GM06990 (cell line): ENCODE results near the gene ABHD11.

ENCODE experiments used
- DNase-seq: peaks from one replicate; pipeline ENCODE4 v3.0.0-alpha.2; 2011; ENCODE audit not compliant: insufficient read length; ENCODE audit errors: extremely low read depth
- H3K27me3 ChIP-seq: replicated peaks from 2 replicates; pipeline ENCODE4 v1.6.0; 2011; ENCODE audit warnings: low read length; ENCODE audit not compliant: control insufficient read depth, insufficient read depth
- H3K36me3 ChIP-seq: 2 replicates; pipeline ENCODE4 v1.5.1; 2011; ENCODE audit warnings: low read length; ENCODE audit not compliant: control insufficient read depth, insufficient read depth
- H3K4me3 ChIP-seq: replicated peaks from 2 replicates; pipeline ENCODE4 v1.5.1; 2011; ENCODE audit warnings: low read depth, mild to moderate bottlenecking, control low read depth, low read length
- TF ChIP-seq, protein P1 (sequence below): IDR thresholded peaks from 2 replicates; pipeline ENCODE4 v1.5.1; 2011; ENCODE audit warnings: low read length, control low read depth, mild to moderate bottlenecking, inconsistent platforms; ENCODE audit not compliant: insufficient read depth, poor library complexity, severe bottlenecking

The ABHD11 gene

DNA sequence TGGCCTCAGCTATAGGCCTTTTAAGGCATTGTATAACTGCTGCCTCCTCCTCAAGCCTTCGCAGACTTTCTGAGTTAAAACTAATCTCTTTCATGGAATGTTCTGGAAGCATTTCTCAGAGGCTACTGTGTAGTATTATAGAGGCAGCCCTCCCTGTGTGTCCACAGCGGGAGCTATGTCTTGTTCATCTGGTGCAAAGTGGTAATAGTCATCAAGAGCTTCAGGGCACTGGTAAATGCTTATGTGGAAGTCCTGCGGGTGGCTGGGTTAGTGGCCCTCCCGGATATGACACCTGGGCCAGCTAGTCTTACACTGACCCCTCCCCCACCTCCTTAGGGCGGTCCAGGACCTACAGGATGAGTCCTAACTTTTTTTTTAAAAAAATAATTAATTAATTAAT lies 2.2 kb upstream of the ABHD11 start:
- H3K27me3 ChIP-seq: no peaks in the 10 kb centered on the region
- no peak for DNase-seq
- TF ChIP-seq, protein P1, sequence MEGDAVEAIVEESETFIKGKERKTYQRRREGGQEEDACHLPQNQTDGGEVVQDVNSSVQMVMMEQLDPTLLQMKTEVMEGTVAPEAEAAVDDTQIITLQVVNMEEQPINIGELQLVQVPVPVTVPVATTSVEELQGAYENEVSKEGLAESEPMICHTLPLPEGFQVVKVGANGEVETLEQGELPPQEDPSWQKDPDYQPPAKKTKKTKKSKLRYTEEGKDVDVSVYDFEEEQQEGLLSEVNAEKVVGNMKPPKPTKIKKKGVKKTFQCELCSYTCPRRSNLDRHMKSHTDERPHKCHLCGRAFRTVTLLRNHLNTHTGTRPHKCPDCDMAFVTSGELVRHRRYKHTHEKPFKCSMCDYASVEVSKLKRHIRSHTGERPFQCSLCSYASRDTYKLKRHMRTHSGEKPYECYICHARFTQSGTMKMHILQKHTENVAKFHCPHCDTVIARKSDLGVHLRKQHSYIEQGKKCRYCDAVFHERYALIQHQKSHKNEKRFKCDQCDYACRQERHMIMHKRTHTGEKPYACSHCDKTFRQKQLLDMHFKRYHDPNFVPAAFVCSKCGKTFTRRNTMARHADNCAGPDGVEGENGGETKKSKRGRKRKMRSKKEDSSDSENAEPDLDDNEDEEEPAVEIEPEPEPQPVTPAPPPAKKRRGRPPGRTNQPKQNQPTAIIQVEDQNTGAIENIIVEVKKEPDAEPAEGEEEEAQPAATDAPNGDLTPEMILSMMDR: no peak
- no peak overlapping the region for H3K4me3 ChIP-seq
- peaks cover 7% of the 10 kb centered on the region for H3K36me3 ChIP-seq

DNA sequence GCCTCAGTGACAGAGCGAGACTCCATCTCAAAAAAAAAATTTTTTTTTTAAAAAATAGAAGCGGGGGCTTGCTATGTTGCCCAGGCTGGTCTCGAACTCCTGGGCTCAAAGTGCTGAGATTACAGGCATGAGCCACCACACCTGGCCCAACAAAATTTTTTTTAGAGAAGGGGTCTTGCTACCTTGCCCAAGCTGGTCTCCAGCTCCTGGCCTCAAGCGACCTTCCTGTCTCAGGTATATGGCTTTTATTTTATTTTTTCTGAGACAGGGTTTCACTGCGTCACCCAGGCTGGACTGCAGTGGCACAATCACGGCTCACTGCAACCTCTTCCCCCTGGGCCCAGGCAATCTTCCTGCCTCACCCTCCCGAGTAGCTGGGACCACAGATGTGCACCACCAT lies 1.6 kb upstream of the ABHD11 start:
- TF ChIP-seq, protein P1: no peak
- H3K4me3 ChIP-seq: no peak overlapping the region
- DNase-seq: no peak

DNA sequence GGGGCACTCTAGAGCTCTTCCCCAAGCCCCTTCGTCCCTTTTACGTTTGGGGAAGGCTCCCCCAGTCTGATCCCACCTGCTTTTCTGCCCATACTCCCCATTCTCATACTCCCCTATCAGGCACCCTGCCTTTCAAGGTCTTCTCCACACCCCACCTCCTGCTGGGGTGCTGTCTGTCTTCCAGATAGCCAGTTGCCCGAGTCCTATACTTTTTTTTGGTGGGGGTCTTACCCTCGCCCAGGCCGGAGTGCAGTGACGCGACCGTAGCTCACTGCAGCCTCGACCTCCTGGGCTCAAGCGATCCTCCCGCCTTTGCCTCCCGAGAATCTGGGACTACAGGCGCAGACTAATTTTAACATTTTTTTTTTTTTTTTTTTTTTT lies 775 bp upstream of the ABHD11 start:
- DNase-seq: no peak
- Histone ChIP-seq H3K4me3 (peak overlapping the region; percentile 83), H3K36me3 (peaks cover 7% of the 10 kb centered on the region), H3K27me3 (no peaks in the 10 kb centered on the region)
- TF ChIP-seq, protein P1: no peak

More for the DNA sequence above, 1.6 kb upstream of the ABHD11 start:
- Histone ChIP-seq H3K36me3 (peaks cover 7% of the 10 kb centered on the region), H3K27me3 (no peaks in the 10 kb centered on the region)

DNA sequence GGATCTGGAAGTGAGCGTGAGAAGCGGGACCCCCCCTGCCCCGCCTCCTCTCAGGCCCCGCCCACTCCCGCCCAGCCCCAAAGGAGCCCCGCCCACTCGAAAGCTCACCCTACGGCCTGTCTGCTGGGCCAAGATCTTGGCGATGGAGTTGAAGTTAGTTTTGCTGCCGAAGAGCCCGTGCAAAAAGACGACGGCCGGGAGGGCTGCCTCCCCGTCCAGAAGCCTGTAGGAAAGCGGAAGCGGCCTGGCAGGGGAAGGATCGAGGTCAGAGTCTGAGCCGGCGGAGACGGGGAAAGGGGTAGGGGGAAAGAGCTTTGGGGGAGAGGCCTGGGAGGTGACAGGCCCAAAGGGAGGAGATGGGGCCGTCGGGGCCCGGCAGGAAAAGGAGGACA lies 386 bp downstream of the ABHD11 start:
- peak; percentile 75 for DNase-seq
- Histone ChIP-seq H3K27me3 (no peaks in the 10 kb centered on the region), H3K4me3 (peak overlapping the region; percentile 83), H3K36me3 (peaks cover 7% of the 10 kb centered on the region)
- TF ChIP-seq, protein P1: no peak

DNA sequence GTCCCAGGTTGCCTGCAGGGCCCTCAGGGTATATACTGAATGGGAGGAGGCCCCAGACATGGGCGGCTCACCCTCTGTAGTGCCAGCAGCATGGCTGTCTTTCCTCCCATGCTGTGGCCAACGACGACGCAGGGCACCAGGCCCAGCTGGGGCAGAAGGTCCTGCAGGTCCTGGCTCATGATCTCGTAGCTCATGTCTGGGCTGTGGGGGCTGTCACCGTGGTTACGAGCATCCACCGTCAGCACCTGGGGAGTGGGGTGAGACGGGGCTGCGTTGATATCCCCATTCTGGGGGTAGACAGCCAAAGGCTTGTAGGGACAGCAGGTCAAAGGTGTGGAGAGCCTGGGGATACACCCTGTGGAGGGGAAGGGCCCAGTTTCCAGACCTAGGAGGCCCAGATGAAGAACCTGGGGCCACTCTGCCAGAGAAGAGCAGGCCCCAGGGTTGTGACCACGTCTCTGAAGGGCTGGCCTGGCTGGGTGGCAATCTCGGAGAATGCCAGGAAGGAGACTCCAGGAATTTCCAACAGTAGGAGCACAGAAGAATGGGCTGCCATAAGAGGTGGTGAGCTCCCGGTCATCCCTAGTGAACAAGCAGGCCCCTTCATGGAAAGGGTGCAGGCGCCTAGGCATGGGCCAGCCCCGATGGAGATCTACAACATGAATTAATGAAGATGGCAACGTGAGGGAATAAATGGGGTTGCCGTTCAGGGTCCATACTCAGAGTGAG lies 947 bp downstream of the ABHD11 start:
- Histone ChIP-seq H3K4me3 (peak overlapping the region; percentile 83), H3K36me3 (peaks cover 7% of the 10 kb centered on the region), H3K27me3 (no peaks in the 10 kb centered on the region)
- DNase-seq: no peak
- TF ChIP-seq, protein P1: no peak

DNA sequence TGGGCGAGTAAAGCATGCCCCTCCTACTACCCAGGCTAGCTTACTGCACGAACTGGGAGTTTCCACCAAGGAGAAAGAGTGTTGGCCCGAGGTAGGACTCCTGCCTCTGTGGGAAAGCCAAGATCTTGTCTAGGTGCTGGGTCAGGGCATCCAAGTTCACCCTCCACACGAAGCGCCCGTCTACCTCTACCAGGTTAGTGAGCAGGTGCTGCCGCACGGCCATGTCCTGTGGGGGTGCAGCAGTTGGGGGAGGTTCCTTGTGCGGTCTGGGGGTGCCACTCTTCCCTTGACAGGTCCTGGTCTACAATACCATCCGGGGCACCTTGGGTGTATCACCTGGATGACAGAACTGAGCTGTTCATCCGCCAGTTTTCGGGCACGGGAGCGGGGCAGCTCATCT lies 1.7 kb downstream of the ABHD11 start:
- TF ChIP-seq, protein P1: no peak
- no peaks in the 10 kb centered on the region for H3K27me3 ChIP-seq
- H3K36me3 ChIP-seq: peaks cover 7% of the 10 kb centered on the region

More for the DNA sequence above, 1.7 kb downstream of the ABHD11 start:
- H3K4me3 ChIP-seq: no peak overlapping the region
- DNase-seq: no peak
